Measurements from ENCODE around the gene IZUMO1. TPM values are rescaled to one million over a fixed set of nuclear protein-coding genes. Genes with fewer than 3 reads are reported as not detected.

IZUMO1 gene
- total and polyA plus RNA-seq, 2 of the 13 experiments (the other 11 are each of a cell fraction or from before 2014, with no cell fraction given): 0.07 to 0.22 TPM

DNA sequence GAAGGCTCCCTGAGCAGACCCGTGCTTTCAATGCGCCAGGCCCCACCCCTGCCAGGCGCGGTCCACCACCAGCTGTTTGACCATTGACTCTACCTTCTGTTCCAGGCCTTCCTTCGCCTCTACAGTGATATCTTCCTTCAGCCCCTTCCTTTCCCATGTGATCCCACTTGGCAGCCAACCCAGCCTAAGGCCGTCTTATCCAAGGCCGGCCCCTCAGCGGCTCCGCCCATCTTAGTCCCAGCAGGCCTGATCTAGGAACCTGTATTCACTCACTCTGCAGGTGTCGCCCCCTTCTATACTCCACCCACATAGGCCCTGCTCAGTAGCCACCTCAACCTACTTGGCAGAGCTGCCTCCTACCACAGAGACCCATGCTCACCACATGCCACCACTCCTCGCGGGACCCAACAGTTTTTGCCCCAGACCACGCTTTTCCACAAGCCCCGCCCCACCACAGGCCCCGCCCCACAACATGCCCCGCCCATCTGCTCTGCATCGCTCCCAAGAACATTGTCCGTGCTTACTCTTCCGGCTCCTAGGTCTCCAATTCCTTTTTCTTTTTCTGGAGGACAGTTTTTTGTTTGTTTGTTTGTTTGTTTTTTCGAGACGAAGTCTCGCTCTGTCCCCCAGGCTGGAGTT, 9.2 kb downstream of the IZUMO1 start:
- H2AFZ ChIP-seq (ENCODE audit: low read length): no peak overlapping the region
- FAIRE-seq (no peak), ATAC-seq (no peak), DNase-seq (ENCODE audit: low spot score) (no peak)
- peak overlapping the region; percentile 98 for H3K4me2 ChIP-seq (ENCODE audit: low read depth, low read length)
- H3K36me3 ChIP-seq (replicated peaks in 1 of 2; ENCODE audit: control insufficient read depth in 1 of 2, insufficient read depth in 2 of 2, low read length in 2 of 2): no peaks in the 10 kb centered on the region
- CTCF ChIA-PET (ENCODE audit: low intra/inter-chr PET ratio, low total read pairs): no interaction called here
- in situ Hi-C loops (cut with HindIII; ENCODE audit: extremely low pct_ligation_motif_present, low pct_unique_long_range_greater_than_20kb): no loop called here
- no peaks in the 10 kb centered on the region for H3K9me3 ChIP-seq (ENCODE audit: low read length)
- no peaks in the 10 kb centered on the region for H4K20me1 ChIP-seq (ENCODE audit: insufficient read depth, low read length)
- H3K27ac ChIP-seq (ENCODE audit: extremely low read length, insufficient read depth, low read length): peak overlapping the region; percentile 94
- WGBS (ENCODE audit: low lambda C conversion rate): 56% methylated on average over 22 of the region's 22 CpGs
- intact Hi-C loops (cut with micrococcal nuclease; ENCODE audit: unreplicated experiment): no loop called here
- no peaks in the 10 kb centered on the region for H3K79me2 ChIP-seq (ENCODE audit: insufficient read depth, low read length)
- H3K4me1 ChIP-seq (ENCODE audit: insufficient read depth, low read length): peaks cover 38% of the 10 kb centered on the region
- POLR2A ChIA-PET: interaction anchor here (1.4 to 2.1 kb wide), 5 partner anchors 13 to 135 kb away, joined by 3 to 40 read pairs (median 5); partner anchors contain the start of genes MAMSTR and PPP1R15A
- BruUV-seq (replicated peaks): no TSS peak
- H3K9ac ChIP-seq (ENCODE audit: insufficient read depth, low read depth, low read length): no peak overlapping the region
- TF ChIP-seq, protein P1, sequence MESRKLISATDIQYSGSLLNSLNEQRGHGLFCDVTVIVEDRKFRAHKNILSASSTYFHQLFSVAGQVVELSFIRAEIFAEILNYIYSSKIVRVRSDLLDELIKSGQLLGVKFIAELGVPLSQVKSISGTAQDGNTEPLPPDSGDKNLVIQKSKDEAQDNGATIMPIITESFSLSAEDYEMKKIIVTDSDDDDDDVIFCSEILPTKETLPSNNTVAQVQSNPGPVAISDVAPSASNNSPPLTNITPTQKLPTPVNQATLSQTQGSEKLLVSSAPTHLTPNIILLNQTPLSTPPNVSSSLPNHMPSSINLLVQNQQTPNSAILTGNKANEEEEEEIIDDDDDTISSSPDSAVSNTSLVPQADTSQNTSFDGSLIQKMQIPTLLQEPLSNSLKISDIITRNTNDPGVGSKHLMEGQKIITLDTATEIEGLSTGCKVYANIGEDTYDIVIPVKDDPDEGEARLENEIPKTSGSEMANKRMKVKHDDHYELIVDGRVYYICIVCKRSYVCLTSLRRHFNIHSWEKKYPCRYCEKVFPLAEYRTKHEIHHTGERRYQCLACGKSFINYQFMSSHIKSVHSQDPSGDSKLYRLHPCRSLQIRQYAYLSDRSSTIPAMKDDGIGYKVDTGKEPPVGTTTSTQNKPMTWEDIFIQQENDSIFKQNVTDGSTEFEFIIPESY (CRISPR knock-in tag; IDR thresholded peaks at IDR 0.05): peak; percentile 35; the same call in 1 of the 2 replicates
- TF ChIP-seq, protein P2, sequence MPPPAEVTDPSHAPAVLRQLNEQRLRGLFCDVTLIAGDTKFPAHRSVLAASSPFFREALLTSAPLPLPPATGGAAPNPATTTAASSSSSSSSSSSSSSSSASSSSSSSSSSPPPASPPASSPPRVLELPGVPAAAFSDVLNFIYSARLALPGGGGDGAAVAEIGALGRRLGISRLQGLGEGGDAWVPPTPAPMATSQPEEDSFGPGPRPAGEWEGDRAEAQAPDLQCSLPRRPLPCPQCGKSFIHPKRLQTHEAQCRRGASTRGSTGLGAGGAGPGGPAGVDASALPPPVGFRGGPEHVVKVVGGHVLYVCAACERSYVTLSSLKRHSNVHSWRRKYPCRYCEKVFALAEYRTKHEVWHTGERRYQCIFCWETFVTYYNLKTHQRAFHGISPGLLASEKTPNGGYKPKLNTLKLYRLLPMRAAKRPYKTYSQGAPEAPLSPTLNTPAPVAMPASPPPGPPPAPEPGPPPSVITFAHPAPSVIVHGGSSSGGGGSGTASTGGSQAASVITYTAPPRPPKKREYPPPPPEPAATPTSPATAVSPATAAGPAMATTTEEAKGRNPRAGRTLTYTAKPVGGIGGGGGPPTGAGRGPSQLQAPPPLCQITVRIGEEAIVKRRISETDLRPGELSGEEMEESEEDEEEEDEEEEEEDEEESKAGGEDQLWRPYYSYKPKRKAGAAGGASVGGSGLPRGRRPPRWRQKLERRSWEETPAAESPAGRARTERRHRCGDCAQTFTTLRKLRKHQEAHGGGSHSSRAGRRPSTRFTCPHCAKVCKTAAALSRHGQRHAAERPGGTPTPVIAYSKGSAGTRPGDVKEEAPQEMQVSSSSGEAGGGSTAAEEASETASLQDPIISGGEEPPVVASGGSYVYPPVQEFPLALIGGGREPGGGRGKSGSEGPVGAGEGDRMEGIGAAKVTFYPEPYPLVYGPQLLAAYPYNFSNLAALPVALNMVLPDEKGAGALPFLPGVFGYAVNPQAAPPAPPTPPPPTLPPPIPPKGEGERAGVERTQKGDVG (CRISPR knock-in tag; IDR thresholded peaks at IDR 0.05; ENCODE audit: borderline replicate concordance): no peak
- 0 out of 2 replicates have a peak, but pooled peaks have one; percentile 20 for TF ChIP-seq SP4 (CRISPR knock-in tag; IDR thresholded peaks at IDR 0.05)
- H3K4me3 ChIP-seq (replicated peaks in 1 of 3; ENCODE audit: insufficient read depth in 1 of 3, low read depth in 2 of 3, low read length in 3 of 3): peak overlapping the region in 1 of 3 experiments; percentile 89; a peak in 1 of 6 replicates
- peaks cover 0 to 1% of the 10 kb centered on the region in 2 experiments; a peak in 1 of 5 replicates for H3K27me3 ChIP-seq (ENCODE audit: control insufficient read depth in 1 of 2, insufficient read depth in 2 of 2, low read length in 2 of 2)

Measured in HepG2 (cell line).